ENCODE measurements around the gene DNAH10. TPM values are rescaled to one million over a fixed set of nuclear protein-coding genes. Genes with fewer than 3 reads are reported as not detected.

Gene DNAH10
- total RNA-seq, 1 donor from 2014 or later, result 1.0 TPM

DNA sequence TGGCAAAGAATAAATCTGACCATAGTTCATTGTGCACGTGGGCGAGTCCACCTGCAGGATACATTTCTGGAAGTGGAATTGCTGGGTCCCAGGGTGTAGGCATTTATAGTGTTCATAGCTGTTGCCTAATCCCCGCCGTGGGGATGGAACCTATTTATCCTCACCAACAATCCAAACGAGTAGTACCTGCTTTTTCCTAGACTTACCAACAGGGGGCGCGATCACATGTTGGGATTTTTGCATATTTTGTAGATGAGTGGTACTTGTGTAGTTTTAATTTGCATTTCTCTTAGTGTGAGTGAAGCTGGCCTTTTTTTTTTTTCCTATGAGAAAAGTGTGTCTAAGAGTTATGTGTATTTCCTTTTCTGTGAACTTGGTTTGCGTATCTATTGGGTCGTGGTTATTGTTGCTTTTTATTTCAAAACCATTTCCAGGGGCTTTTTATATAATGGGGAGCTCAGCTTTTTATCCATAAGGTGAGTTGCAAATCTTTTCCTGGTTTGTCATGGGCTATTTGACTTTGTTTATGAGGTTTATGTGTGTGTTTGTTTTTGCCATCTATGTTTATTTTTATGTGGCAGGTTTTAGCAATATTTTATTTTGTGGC lies 143.3 kb downstream of the DNAH10 start:
- TF ChIP-seq, protein P1, sequence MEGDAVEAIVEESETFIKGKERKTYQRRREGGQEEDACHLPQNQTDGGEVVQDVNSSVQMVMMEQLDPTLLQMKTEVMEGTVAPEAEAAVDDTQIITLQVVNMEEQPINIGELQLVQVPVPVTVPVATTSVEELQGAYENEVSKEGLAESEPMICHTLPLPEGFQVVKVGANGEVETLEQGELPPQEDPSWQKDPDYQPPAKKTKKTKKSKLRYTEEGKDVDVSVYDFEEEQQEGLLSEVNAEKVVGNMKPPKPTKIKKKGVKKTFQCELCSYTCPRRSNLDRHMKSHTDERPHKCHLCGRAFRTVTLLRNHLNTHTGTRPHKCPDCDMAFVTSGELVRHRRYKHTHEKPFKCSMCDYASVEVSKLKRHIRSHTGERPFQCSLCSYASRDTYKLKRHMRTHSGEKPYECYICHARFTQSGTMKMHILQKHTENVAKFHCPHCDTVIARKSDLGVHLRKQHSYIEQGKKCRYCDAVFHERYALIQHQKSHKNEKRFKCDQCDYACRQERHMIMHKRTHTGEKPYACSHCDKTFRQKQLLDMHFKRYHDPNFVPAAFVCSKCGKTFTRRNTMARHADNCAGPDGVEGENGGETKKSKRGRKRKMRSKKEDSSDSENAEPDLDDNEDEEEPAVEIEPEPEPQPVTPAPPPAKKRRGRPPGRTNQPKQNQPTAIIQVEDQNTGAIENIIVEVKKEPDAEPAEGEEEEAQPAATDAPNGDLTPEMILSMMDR (IDR thresholded peaks at IDR 0.05; ENCODE audit: unreplicated experiment), result peak; percentile 77

DNA sequence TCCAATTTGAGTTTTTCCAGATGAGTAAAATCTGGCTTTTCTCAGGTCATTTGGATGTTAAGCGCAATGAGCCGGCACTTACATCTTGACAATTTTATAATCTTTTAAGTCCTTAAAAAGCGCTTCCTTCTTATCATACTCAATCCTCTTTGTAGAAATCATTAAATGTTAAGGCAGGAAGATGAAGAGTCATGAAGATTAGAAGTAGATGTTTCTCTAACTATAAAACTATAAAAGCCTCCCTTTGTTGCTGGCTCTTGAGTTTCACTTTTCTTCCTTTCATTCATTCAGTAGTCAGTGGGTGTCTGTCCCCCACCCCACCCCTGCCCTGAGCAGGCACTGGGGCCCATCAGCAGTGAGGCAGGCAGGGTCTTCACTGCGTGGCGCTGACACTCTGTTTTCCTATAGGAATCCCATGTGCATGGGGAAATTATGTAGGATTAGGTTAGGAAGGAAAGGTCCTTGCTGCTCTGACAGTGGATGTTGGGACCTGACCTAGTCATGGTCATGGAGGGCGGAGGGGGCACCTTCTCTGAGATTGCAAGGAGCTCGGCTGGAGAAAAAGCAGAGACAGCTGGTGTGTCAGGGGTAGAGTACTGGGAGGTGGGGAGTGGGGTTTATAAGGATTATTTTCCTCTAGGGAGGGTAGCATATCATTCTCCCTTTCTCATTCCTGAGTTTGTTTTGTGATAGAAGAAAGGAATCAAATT lies 144.8 kb downstream of the DNAH10 start:
- H3K27me3 Mint-ChIP-seq, result peaks cover 16% of the 10 kb centered on the region
- no peak for DNase-seq (ENCODE audit: low spot score, unreplicated experiment)
- H3K4me1 Mint-ChIP-seq (ENCODE audit: low read depth), result peaks cover 2% of the 10 kb centered on the region
- no peaks in the 10 kb centered on the region for H3K9me3 Mint-ChIP-seq (ENCODE audit: low read depth)
- H3K27ac Mint-ChIP-seq, result no peak overlapping the region
- H3K4me3 Mint-ChIP-seq (ENCODE audit: low read depth), result no peak overlapping the region
- TF ChIP-seq, protein P1 (IDR thresholded peaks at IDR 0.05; ENCODE audit: unreplicated experiment), result no peak
- H3K36me3 Mint-ChIP-seq (ENCODE audit: insufficient read depth), result no peaks in the 10 kb centered on the region

More for the DNA sequence above, 143.3 kb downstream of the DNAH10 start:
- Mint-ChIP-seq H3K4me1 (ENCODE audit: low read depth) (peaks cover 4% of the 10 kb centered on the region), H3K36me3 (ENCODE audit: insufficient read depth) (no peaks in the 10 kb centered on the region), H3K4me3 (ENCODE audit: low read depth) (no peak overlapping the region), H3K9me3 (ENCODE audit: low read depth) (no peaks in the 10 kb centered on the region), H3K27me3 (peaks cover 16% of the 10 kb centered on the region), H3K27ac (peak overlapping the region; percentile 1)
- no peak for DNase-seq (ENCODE audit: low spot score, unreplicated experiment)

DNA sequence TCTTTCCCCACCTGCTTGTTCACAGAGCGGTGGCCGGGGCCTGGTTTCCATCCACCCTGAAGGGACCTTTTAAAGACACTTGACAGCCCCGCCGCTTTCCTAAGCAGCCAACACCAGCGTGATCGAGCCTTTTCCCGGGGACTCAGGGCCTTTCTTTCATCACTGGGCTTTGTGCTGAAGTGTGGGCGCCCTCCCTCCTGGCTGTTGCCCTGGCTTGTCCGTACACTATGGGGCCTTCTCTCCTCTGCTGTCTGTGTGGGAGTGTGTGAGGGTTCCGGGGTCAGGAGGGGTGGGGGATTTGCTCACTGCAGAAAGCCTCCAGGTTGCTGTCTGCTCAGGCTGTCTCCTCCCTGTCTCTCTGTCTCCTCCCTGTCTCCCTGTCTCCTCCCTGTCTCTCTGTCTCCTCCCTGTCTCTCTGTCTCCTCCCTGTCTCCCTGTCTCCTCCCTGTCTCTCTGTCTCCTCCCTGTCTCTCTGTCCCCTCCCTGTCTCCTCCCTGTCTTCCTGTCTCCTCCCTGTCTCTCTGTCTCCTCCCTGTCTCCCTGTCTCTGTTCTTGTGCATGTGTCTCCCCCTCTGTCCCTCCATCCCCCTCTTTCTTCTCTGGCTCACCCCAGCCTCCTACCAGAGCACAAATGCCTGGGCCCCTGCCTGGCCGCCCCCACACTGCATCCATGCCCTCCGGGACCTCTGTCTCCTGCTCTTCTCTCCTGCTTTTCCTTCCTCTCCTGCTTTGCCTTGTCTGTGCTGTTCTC lies 145.8 kb downstream of the DNAH10 start:
- Mint-ChIP-seq H3K27ac (no peak overlapping the region), H3K27me3 (peaks cover 12% of the 10 kb centered on the region)

DNA sequence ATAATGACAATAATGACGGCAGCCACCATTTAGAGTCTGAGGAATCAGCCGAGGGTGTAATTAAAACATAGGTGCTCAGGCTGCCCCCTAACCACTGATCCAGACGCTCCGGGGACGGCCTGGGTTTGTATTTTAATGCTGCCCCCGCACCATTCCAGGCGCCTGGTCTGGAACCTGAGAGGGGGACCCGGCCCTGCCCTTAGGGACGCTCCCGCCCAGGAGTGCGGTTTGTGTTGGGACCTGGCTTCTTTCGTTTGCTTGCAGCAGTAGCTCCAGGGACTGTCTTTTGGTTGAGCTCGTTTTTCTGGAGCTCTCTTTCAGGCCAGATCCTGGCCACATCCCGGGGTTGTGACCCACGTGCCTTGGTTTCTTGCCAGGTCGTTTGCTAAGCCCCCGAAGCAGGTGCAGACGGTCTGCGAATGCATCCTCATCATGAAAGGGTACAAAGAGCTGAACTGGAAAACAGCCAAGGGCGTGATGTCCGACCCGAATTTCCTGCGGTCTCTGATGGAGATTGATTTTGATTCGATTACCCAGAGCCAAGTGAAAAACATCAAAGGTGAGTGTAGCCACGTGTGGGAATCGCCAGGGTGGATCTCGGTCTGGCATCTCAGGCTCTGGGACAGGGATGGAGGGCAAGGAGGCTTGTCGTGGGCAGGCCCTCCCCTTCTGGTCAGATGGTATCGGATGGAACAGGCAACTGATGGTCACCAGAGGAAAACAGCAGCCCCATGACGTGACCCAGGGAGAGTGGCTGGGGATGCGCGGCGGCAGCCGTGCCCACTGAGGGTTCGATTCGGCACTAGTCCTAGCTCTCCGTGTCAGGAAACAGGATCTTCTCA lies 147.0 kb downstream of the DNAH10 start:
- TF ChIP-seq, protein P1 (IDR thresholded peaks at IDR 0.05; ENCODE audit: unreplicated experiment), result no peak
- Mint-ChIP-seq H3K4me1 (ENCODE audit: low read depth) (peaks cover 10% of the 10 kb centered on the region), H3K27ac (no peak overlapping the region), H3K9me3 (ENCODE audit: low read depth) (no peaks in the 10 kb centered on the region), H3K36me3 (ENCODE audit: insufficient read depth) (no peaks in the 10 kb centered on the region), H3K4me3 (ENCODE audit: low read depth) (no peak overlapping the region), H3K27me3 (peaks cover 9% of the 10 kb centered on the region)
- no peak for DNase-seq (ENCODE audit: low spot score, unreplicated experiment)

More for the DNA sequence above, 145.8 kb downstream of the DNAH10 start:
- no peak overlapping the region for H3K4me3 Mint-ChIP-seq (ENCODE audit: low read depth)
- H3K4me1 Mint-ChIP-seq (ENCODE audit: low read depth), result peaks cover 7% of the 10 kb centered on the region
- no peak for DNase-seq (ENCODE audit: low spot score, unreplicated experiment)
- no peaks in the 10 kb centered on the region for H3K9me3 Mint-ChIP-seq (ENCODE audit: low read depth)
- no peaks in the 10 kb centered on the region for H3K36me3 Mint-ChIP-seq (ENCODE audit: insufficient read depth)
- TF ChIP-seq, protein P1 (IDR thresholded peaks at IDR 0.05; ENCODE audit: unreplicated experiment), result no peak

Data from progenitor cell of endocrine pancreas (in vitro differentiated cells).